Lung (tissue), 12 donors: ENCODE results near the gene RHOJ. TPM values are rescaled to one million over a fixed set of nuclear protein-coding genes. Genes with fewer than 3 reads are reported as not detected.

ENCODE experiments used
- ATAC-seq: fragments of 200-7000 bp; cut with Tn5 transposase; one replicate; pipeline ENCODE4 v1.9.1; 2020; ENCODE audit warnings: moderate number of reproducible peaks; ENCODE audit not compliant: insufficient read depth, low FRiP score
- DNase-seq, 3 donors: peaks; one replicate each; pipeline ENCODE4 v3.0.0-alpha.2; 2013 to 2017
- H3K27ac ChIP-seq, 2 donors: one replicate each; pipeline ENCODE4 v1.5.1; 2013; ENCODE audit warnings: mild to moderate bottlenecking in 2 of 2, moderate library complexity in 2 of 2, control low read depth in 1 of 2, inconsistent platforms in 1 of 2, low read depth in 1 of 2, low read length in 1 of 2
- H3K27me3 ChIP-seq, 3 donors: one replicate each; pipeline ENCODE4 v1.5.1; 2013; ENCODE audit warnings: low read length in 2 of 3; ENCODE audit not compliant: control insufficient read depth in 3 of 3, insufficient read depth in 3 of 3
- H3K36me3 ChIP-seq, 4 donors: one replicate each; pipeline ENCODE4 v1.5.1; 2013; ENCODE audit warnings: low read length in 4 of 4, mild to moderate bottlenecking in 1 of 4, moderate library complexity in 1 of 4; ENCODE audit not compliant: control insufficient read depth in 4 of 4, insufficient read depth in 4 of 4
- H3K4me1 ChIP-seq, 5 donors: one replicate each; pipeline ENCODE4 v1.5.1; 2013; ENCODE audit warnings: low read length in 5 of 5, mild to moderate bottlenecking in 2 of 5, moderate library complexity in 1 of 5; ENCODE audit not compliant: control insufficient read depth in 5 of 5, insufficient read depth in 5 of 5
- H3K4me3 ChIP-seq: one replicate; pipeline ENCODE4 v1.5.1; 2013; ENCODE audit warnings: mild to moderate bottlenecking, control low read depth, moderate library complexity
- H3K9ac ChIP-seq, 2 donors: one replicate each; pipeline ENCODE4 v1.5.1; 2013; ENCODE audit warnings: low read length in 2 of 2, control low read depth in 1 of 2; ENCODE audit not compliant: insufficient read depth in 1 of 2
- H3K9me3 ChIP-seq, 4 donors: one replicate each; pipeline ENCODE4 v1.5.1; 2013; ENCODE audit warnings: low read length in 3 of 4, mild to moderate bottlenecking in 1 of 4, moderate library complexity in 1 of 4; ENCODE audit not compliant: control insufficient read depth in 4 of 4, insufficient read depth in 3 of 4
- CTCF ChIP-seq: IDR thresholded peaks from 2 replicates; pipeline ENCODE4 v1.5.1; 2012; ENCODE audit warnings: mild to moderate bottlenecking; ENCODE audit errors: control extremely low read depth, extremely low read depth
- WGBS, 2 donors: extraction: QIAGEN DNeasy Blood & Tissue Kit; methylation state at CpG; one replicate each; pipeline ENCODE4 v1.1.7; 2013; 5-methylcytosine and 5-hydroxymethylcytosine counted together
- polyA plus RNA-seq, 2 donors: library from polyadenylated mRNA; stranded (reverse); fragments of 200-250 nt; gene quantifications; one replicate each; pipeline ENCODE4 v1.2.1, GENCODE V29; 2013
- total RNA-seq, 2 donors: library from RNA; depleted of rRNA in 1 of 2; stranded (reverse); fragments of >200 nt in 1 of 2; gene quantifications; one replicate each; pipeline ENCODE4 v1.2.1, GENCODE V29; 2014 to 2021
- donor health status: control.
- donor health status: control.
- donor health status: Bipolar disorder and iron deficiency.
- donor health status: healthy.
- donor health status: DM: yes; HTN: yes; CAD: no.

Gene RHOJ
- total and polyA plus RNA-seq, 4 donors: 10.2 to 25.7 (median 17.8) TPM

- H3K36me3 ChIP-seq: no peaks in the 10 kb centered on the region
- WGBS, 2 donors: 95% methylated on average over 2 of the region's 2 CpGs
- no peak for TF ChIP-seq CTCF
- no peak overlapping the region for H3K4me3 ChIP-seq
- no peak for ATAC-seq
- no peak overlapping the region for H3K9ac ChIP-seq
- H3K27ac ChIP-seq: no peak overlapping the region
- H3K9me3 ChIP-seq: no peaks in the 10 kb centered on the region
- H3K4me1 ChIP-seq: peaks cover 0 to 26% (median 5%) of the 10 kb centered on the region in 5 donors
- no peaks in the 10 kb centered on the region for H3K27me3 ChIP-seq
- DNase-seq: no peak
Measured at GRCh38 chr14:63203015-63203414, 1.2 kb upstream of the RHOJ start.

- H3K9me3 ChIP-seq: no peaks in the 10 kb centered on the region
- H3K27ac ChIP-seq: peak overlapping the region; percentile 81 to 91
- no peaks in the 10 kb centered on the region for H3K36me3 ChIP-seq
- H3K4me1 ChIP-seq: peaks cover 0 to 26% (median 5%) of the 10 kb centered on the region in 5 donors
- peak; percentile 63 for ATAC-seq
- H3K9ac ChIP-seq: peak overlapping the region; percentile 59 to 96
- no peak for TF ChIP-seq CTCF
- H3K27me3 ChIP-seq: no peaks in the 10 kb centered on the region
- 8 to 14% methylated on average over 11 of the region's 11 CpGs for WGBS, 2 donors
- DNase-seq: peak; percentile 94 to 98 (median 98)
- no peak overlapping the region for H3K4me3 ChIP-seq
Measured at GRCh38 chr14:63203618-63204406, 431 bp upstream of the RHOJ start.

GRCh38 chr14:63205044-63205575, 867 bp downstream of the RHOJ start:
- peak in 2 of 3 donors; percentile 73 to 75 for DNase-seq
- peak overlapping the region; percentile 59 to 96 for H3K9ac ChIP-seq
- ATAC-seq: no peak
- no peaks in the 10 kb centered on the region for H3K27me3 ChIP-seq
- peaks cover 0 to 26% (median 5%) of the 10 kb centered on the region in 5 donors for H3K4me1 ChIP-seq
- peaks cover 0 to 3% (median 0%) of the 10 kb centered on the region in 4 donors for H3K36me3 ChIP-seq
- peak overlapping the region; percentile 78 for H3K4me3 ChIP-seq
- no peaks in the 10 kb centered on the region for H3K9me3 ChIP-seq
- no peak for TF ChIP-seq CTCF
- peak overlapping the region; percentile 81 to 91 for H3K27ac ChIP-seq
- 50% methylated on average over 10 of the region's 10 CpGs for WGBS, 2 donors
